Non-pigmented ciliary epithelial cell (primary cell): ENCODE results near the gene ALPI.

Experiments used
- DNase-seq: peaks from one replicate; pipeline ENCODE4 v3.0.0-alpha.2; 2010; ENCODE audit warnings: low read depth

ALPI gene

DNA sequence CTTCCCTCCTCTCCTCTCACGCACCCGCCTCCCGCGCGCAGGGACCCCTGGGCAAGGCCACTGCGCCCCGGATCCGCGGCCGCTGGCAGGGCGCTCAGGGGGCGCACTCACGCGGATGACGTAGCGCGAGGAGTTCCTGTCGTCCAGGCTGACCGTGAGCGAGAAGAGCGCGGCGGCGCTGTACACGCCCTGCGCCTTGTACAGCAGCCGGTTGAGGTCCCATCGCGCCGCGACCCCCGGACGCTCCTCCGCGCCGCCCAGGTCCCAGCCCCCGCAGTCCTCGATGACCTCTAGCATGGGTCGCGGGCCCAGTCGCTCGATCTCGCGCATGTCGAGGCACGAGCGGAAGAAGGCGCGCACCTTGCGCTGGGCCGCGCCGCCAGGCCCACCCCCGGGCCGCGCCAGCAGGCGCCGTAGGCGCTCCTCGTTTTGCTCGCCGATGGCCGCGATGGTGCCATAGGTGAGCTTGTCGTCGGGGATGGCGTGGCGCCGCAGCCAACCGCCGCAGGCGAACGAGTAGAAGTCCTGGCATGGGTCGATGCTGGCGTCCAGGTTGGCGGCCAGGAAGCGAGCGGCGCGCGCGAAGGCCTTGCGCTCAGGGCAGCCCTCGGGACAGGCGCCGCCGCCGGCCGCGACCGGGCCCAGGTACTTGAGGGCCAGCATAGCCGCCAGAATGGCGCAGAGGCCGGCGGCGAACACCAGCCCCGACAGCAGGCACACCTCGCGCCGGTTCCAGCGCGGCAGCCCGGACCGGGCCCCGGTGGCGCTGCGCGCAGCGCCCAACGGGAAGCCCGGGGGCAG is 30.0 kb downstream of the ALPI start:
- DNase-seq: no peak

DNA sequence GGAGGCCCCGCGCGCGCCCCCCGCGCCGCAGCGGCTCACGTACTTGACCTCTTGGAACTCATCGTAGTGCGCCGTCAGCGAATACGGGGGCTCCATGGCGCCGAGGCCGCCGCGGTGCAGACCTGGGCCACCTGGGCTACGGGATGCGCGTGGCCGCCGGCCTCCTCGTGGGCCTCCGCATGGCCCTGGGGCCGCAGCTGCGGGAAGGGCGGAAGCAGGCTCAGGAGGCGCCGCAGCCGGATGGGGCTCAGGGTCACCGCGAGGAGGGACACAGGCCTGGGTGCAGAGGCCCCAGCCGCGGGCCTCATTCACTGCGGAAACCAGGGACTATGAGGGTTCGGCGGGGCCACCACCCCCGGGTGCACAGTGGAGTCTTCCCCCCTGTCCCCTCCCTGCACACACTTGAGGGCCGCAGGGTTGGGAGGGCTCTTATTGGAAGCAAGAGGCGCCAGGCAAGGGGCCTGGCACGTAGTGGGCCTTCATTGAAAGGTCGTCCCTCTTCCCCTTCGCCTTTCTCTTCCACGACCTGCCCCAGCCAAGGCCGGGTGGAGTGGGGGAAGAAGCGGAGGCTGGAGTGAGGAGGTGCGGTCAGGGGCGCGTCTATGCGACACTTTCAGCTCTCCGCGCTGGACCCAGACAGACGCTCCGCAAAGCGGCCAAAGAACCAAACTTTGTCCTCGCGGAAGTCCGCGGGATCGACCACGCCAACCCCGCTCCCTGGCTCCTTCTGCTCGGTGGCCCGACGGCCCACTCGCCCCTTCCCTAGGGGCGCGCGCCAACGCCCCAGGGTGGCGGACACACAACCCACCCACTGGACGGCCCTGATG is 30.8 kb downstream of the ALPI start:
- DNase-seq: no peak

DNA sequence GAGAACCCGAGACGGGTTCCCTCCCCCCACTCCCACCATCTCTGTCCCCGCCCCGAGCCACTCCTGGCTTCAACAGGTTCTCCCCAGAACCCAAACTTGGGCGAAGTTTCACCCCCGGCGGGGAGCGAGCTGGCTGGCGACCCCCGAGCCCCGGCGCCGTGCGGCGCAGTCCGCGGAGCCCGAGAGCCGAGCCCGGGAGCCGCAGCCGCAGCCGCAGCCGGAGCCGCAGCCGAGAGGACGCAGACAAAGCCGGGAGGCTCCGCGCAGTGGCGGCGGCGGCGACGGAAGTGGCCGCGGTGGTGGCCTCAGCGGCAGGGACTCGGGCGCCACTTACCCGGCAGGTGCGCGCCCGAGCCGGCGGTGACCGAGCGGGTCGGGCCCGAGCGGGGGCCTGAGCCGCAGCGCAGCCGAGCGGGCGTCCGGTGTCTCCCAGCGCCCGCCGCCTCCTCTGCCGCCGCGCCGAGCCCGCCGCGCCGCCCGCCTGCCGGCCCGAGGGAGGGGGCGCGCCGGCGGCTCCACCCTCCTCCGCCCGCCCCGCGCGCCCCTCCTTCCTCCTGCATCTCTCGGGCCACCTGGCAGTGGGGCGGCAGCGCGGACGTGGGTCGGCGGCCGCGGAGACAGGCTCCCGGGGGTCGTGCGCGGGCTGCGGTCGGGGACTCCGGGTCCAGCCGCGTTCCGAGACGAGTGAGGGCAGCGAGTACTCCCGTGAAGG is 31.6 kb downstream of the ALPI start, which contains the start of gene ECEL1:
Gene ECEL1, minus strand, starts transcription at position 450 of the 712 bp plus-strand sequence. CDS start 1,181 bp downstream, outside the sequence.
- no peak for DNase-seq

DNA sequence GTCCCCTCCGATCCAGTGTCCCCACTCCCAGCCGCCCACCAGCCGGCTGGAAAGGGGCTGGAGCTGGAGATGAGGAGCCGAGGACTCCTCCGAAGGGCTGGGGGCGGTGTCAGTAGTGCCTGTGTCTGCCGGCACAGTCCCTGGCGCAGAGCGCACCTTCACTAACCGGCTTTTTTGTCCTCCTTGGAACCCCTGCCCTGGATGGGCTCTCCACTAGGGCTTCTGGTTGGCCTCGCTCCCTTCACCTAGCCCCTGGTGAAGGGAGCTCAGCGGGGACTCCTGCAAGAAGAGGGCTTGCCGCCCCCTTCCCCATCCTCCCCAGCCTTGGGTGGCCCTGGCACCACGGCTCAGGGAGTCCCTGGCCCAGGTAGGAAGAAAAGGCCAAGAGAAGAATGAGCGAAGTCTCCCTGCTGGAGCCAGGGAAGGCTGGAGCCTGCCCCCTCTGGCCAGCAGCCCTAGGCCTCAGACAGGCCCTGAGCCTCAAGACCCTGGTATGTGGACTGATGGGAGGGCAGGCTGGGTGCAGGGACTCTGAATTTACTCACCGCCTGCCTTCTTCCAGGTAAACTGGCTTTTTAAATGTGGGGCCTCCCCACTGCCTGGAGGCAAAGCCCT is 32.3 kb downstream of the ALPI start:
- DNase-seq: no peak

DNA sequence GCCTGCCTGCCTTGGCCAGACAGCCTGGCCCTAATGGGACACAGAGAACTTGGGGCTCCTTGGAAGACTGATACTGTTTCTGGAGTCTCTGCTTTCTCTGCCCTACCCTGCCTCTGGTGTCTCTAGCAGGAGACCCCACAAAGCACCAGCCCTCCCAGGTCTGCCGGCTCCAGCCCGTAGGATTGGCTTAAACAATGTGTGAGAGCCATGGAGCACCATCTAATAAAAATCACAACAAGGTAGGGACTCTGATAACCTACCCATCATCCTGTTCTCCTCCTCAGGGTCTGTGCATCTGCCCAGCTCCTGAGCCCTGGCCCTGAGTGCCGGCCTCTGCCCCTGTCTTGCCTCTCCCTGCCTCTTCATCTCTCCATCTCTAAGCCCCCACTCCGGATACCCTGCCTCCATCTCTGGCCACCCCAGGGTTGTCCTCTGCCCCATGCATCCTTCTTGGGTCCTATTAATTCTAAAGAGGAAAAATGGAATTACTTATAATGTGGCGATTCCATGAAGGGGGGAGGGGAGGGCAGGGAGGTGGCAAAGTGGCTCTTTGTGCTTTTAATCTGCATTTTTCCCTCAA is 32.9 kb downstream of the ALPI start:
- no peak for DNase-seq

DNA sequence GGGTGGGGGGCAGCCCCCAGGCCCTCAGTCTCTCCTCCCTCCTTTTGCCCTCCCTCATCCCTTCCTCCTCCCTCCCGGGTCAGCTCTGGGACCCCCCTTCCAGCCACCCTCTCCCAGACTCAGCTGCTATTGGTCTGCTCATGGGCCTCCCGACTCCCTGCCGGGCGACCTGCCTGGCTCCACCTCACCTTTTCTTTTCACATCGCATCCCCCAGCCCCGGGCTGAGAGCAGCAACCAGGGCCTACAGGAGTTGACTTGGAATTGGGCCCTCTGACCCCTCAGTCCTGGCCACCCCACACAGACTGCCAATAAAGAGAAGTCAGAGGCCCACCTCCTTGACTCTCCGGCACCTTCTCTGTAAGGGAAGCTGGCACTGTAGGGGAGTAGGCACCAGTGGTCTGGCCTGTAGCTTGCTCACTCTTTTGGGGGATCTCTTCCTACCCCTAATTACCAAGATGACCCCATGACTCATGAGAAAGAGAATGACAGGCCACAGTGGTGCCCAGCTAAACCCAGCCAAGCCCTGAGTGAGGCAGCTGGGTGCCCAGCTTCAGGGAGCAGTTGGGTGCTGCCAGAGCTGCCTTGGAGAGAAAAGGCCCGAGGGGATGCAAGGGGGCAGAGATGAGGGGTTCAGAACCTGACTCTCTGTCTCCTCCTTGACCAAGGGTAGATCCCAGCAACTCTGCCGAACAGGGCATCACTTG is 33.7 kb downstream of the ALPI start:
- DNase-seq: no peak

DNA sequence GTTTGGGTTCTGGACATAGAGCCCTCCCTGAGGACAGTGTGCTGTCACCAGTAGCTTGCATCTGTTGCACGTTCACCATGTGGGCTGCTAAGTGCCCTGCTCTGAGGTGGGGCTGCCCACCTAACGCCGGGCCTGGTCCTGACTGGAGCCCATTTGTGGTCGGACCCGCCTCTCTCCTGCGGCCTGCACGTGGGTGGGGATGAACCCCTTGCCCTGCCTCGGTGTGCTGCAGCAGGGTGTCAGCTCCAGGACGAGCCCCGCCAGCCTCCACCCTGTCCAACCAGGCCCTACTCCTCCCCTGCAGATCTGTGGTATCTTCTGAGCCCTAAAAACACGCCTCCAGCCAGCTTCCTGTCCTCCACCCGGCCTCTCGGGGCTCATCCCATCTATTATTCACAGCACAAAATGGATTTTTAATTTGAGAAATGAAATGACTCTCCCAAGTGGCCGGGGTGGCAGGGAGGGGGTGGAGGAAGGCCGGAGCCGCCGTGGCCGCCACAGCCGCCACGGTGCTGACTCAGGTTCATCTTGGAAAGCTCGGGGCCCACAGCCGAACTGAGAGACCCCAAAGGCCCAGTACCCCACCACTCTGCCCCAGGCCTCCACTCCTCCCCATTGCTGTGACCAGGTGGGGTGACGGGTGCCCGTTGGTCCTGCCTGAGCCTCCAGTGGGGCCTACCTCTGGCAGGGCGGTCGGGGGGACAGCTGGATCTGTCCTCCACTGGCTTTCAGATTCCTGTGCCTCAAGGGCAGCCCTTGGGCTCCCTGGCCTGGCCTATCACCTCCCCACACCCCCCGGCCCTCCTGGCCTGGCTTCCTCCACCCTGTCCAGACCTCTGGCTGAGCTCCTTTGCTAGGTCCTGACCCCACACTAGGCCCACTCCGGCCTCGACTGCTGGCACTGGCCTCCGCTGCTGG is 34.5 kb downstream of the ALPI start:
- DNase-seq: no peak

DNA sequence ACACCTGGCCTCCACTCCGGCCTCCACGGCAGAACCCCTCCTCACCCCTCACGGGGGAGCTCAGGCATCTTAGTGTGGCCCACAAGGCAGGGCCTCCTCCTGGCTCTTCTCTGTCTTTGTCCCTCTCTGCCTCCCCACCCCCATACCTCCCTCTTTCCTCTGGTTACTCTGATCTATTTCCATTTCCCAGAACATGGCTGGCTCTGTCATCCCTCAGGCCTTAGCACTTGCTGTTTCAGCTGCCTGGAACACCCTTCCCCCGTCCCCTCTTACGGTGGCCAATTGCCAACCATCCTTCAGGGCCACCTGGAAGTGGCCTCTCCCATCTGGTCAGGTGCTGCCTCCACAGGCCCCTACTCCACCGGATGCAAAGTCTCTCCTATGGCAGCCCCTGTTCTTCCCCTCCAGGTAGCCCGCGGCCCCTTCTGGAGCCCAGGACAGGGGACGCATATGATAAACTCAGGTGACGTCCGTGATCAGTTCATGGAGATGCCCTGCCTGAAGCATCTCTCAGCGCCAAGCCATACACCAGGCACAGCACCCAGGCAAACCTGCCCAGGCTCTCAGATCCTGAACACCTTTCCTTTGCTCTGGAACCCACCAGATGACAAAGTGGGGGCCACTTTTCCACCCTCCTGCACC is 35.3 kb downstream of the ALPI start:
- no peak for DNase-seq

DNA sequence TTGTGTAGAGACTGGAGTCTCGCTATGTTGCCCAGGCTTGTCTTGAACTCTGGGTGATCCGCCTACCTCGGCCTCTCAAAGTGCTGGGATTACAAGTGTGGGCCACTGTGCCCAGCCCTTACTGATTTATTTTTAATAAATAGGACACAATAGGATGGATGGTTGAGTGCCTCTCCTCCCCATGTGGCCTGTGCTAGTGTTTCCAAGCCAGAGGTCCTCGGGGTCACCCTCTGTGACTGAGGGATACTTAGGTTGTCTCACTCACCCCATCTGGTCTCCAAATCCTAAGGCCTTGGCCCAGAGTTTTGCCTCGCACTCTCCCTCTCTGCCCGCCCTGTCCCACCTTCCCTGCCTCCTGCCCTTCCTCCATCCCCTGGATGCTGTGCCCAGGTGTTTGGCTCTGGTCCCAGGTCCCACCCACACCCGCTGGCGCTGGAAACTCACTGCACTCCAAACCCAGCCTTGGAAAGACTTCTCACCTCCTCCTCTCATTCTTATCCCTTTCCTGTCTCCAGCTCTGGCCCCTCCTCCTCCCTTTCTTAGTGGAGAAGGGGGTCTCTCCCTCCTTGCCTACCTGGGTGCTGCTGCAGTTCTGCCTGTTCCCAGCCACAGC is 36.4 kb downstream of the ALPI start:
- DNase-seq: no peak

DNA sequence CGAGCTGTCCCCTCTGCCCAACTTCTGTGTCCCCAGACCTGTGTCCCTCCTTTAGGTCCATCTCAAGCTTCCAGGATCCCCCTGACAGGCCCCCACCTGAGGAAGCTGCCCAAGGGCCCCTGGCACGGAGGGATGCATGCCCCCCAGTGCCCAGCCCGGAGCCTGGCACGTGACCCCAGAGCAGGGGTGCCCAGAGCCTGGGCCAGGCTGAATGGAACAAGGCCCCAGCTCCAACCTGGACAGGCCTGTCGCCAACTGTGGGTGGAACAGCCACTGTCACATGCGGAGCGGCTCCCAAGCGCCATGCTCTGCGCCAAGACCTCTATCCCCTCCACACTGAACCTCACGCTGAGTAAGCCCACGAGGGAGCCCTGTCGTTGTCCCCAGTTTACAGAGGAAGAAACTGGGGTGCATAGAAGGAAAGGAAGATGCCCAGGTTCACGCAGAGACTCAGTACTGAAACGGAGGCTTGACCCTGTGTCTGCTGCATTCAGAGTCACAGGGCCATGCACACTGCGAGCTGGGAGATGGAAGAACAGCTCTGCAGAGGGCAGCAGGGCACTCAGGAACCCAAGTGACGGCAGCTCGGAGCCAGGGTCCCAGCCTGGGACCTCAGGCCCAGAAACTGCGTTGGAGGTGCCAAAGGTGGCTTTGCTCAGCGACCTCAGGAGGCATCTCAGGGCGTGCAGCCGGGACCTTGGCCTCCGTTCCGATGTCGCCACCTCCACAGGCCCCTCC is 37.2 kb downstream of the ALPI start:
- DNase-seq: no peak

DNA sequence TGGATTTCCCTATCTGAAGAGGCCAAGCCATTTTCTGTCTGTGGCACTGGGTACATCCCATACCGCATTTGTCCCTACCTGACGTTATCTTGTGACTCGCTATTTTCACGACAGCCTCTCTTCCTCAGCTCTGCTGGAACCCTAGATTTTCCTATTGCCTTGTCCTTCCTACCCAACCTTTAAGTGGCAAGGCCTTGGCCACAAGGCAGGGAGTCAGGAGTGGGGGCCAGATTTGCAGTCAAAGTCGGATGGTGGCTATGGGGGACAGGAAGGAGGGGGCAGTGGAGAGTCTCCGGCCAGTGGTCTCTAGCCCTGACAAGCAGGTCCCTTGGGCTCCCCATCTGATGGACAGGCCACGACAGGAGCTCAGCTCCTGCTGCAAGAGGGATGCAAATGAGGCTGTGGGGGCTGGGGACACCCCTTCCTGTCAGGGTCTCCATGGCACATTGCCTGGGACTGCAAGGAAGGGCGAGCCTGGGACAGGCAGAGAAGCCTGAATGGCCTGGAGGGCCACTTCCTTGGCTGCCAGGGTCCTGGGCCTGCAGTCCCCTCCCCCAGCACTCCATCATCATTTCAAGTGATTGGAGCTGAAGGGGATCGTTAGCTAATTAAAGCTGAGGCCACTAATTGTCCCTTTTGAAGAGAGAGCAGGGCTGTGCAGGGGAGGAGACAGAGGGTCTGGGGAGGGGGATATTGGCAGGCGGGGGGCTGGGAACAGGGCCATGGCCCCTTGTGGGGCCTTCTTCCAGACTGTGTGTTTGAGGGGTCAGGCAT is 37.9 kb downstream of the ALPI start:
- no peak for DNase-seq

DNA sequence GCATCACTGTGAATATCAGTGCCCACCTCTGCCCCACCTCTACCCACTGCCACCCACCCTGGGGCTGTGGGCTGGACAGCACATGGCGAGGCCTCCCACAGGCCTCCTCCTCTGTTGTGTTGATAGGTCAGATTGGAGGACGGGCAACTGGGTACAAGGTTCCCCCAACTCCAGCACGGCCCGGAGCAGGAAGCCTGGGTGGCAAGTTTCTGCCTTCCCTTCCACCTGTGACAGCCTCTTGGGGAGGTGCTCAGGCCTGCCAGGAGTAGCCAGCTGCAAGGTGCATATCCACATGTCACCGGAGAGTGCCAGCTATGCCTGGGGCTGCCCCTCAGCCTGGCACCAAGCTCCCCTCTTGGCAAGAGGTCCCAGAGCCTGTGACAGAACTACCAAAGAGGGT is 38.6 kb downstream of the ALPI start:
- no peak for DNase-seq

DNA sequence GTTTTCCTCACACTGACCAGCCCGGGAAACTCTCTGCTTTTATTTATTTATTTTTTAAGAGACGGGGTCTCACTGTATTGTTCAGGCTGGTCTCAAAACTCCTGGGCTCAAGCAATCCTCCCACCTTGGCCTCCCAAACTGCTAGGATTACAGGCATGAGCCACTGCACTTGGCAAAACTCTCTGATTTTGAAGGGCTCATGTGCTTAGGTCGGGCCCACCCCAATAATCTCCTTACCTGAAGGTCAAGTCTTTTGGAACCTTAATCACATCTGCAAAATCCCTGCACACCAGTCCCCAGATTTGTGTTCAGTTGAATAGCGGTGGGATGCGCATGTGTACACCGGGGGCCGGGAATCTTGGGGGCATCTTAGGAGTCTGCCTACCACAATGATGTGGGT is 39.3 kb downstream of the ALPI start:
- DNase-seq: no peak

DNA sequence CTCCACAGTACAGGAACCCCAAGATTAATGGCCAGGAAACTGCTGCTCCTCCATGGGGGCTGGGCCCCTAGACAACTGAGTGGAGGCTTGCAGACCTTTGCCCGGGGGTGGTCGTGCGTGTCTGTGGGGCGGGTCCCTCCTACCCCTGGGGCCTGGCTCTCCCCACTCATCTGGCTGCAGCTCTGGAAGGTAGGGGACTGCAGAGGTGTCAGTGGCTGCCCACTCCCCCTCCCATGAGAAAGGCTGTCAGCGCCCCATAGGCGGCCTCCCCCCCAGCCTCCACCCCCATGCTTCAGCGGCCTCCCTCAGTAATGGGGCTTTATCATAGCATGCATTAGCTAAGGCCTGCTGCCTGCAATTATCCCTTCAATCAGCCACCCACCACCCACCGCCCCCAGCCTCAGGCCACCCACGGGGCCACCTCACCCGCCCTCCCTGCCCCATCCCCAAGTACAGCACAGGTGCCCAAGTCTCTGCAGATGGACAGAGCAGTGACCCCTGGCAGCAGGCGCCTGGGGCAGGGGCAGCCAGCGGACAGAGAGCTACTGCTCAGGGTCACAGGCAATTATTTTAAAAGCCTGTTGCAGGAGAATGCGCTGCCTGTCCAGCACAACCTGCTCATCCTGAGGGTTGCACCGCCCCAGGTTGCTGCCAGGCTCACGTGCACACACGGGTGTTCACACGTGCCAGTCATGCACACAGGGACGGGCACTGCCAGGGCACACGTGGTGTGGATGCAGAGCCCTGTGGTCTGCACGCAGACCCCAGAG is 40.7 kb downstream of the ALPI start:
- no peak for DNase-seq

DNA sequence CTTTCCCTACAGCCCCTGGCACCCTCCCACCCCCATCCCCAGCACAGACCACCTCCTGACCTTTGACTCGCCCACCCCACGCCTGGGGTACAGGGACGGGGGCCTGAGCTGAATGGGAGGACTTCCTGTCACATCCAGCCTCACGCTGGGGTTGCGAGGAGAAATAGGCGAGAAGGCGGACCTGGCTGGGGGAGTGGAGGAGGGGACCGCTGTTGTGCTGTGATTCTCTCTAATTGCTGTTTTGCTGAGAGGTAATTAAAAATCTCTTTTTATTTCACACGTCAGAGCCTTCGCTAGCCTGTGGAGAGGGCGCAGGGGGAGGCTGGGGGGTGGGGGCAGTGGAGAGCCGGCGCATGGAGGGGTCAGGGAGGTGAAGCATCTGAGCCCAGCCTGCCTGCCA is 41.4 kb downstream of the ALPI start:
- no peak for DNase-seq

DNA sequence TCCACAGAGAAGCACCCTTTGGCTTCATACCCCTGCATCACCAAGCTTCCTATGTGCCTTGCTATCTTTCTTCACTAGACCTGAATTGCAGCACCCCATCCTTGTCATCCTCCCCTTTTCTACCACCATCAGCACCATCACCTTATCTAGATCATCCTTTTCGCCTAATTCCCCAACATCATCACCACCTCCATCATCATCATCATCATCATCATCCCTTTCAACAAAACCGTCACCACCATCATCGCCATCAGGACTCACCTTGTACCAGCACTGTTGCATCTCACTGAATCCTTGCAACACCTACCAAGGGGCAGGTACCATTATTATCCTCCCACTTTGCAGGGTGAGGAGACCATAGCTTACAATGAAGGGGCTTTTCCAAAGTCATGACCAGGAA is 42.5 kb downstream of the ALPI start:
- no peak for DNase-seq

DNA sequence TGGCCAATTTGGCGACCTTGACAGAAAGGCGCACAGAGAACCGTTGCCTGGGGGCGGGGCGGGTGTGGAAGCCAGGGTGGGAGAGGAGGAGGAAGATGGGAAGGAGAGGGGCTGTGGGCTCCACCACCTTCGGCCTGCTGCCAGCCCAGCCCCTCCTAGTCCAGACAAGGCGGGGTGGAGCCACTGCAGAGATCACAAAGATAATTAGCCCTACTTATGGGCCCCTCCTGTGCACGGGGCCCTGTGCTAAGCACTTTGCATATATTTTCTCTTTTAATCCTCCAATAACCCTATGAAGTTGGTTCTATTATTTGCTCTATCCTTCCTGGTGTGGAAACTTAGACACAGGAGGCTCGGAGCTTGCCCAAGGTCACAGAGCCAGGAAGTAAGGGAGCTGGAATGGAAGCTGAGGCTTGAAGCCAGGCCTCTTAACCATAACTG is 45.4 kb downstream of the ALPI start:
- DNase-seq: no peak
